Pulmonary artery endothelial cell (primary cell): ENCODE results near the gene SEC11A. TPM values are rescaled to one million over a fixed set of nuclear protein-coding genes. Genes with fewer than 3 reads are reported as not detected.
"Not testable (repeated sequence)": the region's sequence is repeated elsewhere in the genome, so short reads cannot be mapped to it uniquely, and the experiment has no call there.

ENCODE experiments used
- DNase-seq: peaks from one replicate; pipeline ENCODE4 v3.0.0-alpha.2; 2011; ENCODE audit warnings: low read depth, low spot score
- total RNA-seq: library from RNA; depleted of rRNA; stranded (reverse); fragments of >200 nt; gene quantifications from 2 replicates; pipeline ENCODE4 v1.2.3, GENCODE V29; 2014

SEC11A gene
- total RNA-seq, 1 donor from 2014 or later, result 288 TPM

- no peak for DNase-seq
These were observed 21.1 kb upstream of the SEC11A start for GRCh38 chr15:84737005-84737404.

- no peak for DNase-seq
These were observed 20.4 kb upstream of the SEC11A start for GRCh38 chr15:84736375-84736774.

- DNase-seq, result not testable (repeated sequence)
These were observed 19.6 kb upstream of the SEC11A start for GRCh38 chr15:84735480-84736061.

- DNase-seq, result no peak
These were observed 19.0 kb upstream of the SEC11A start for GRCh38 chr15:84734794-84735479.

- DNase-seq, result no peak
These were observed 15.8 kb upstream of the SEC11A start for GRCh38 chr15:84731774-84732173.

GRCh38 chr15:84727429-84727828 is 11.5 kb upstream of the SEC11A start:
- no peak for DNase-seq

GRCh38 chr15:84725001-84725491 is 9.1 kb upstream of the SEC11A start:
- no peak for DNase-seq

GRCh38 chr15:84722628-84723027 is 6.7 kb upstream of the SEC11A start:
- no peak for DNase-seq

- DNase-seq, result no peak
These were observed 5.4 kb upstream of the SEC11A start for GRCh38 chr15:84721371-84721770.

- DNase-seq, result peak; percentile 7
These were observed 401 bp downstream of the SEC11A start for GRCh38 chr15:84715441-84716035.

- DNase-seq, result no peak
These were observed 1.1 kb downstream of the SEC11A start for GRCh38 chr15:84714821-84715220.

- no peak for DNase-seq
These were observed 1.6 kb downstream of the SEC11A start for GRCh38 chr15:84714372-84714771.

GRCh38 chr15:84703808-84704207 is 12.1 kb downstream of the SEC11A start:
- no peak for DNase-seq

- peak; percentile 63 for DNase-seq
These were observed 12.9 kb downstream of the SEC11A start for GRCh38 chr15:84702961-84703482.

GRCh38 chr15:84699538-84700191 is 16.3 kb downstream of the SEC11A start:
- DNase-seq, result no peak

- DNase-seq, result no peak
These were observed 18.5 kb downstream of the SEC11A start for GRCh38 chr15:84697236-84697990.

- no peak for DNase-seq
These were observed 19.2 kb downstream of the SEC11A start for GRCh38 chr15:84696757-84697156.

- no peak for DNase-seq
These were observed 25.6 kb downstream of the SEC11A start for GRCh38 chr15:84690342-84690741.

- no peak for DNase-seq
These were observed 26.1 kb downstream of the SEC11A start for GRCh38 chr15:84689858-84690257.

- DNase-seq, result not testable (repeated sequence)
These were observed 29.5 kb downstream of the SEC11A start for GRCh38 chr15:84686446-84686845.

GRCh38 chr15:84685304-84685703 is 30.6 kb downstream of the SEC11A start:
- no peak for DNase-seq
